Hindlimb muscle (tissue), 1 donor: ENCODE results near the gene IP6K1. TPM values are rescaled to one million over a fixed set of nuclear protein-coding genes. Genes with fewer than 3 reads are reported as not detected.
A peak's percentile ranks its signal among the peaks of the same experiment; 100 is the strongest.
"Not testable (repeated sequence)": the region's sequence is repeated elsewhere in the genome, so short reads cannot be mapped to it uniquely, and the experiment has no call there.

Experiments
- DNase-seq: peaks from one replicate; pipeline ENCODE4 v3.0.0-alpha.2; 2013
- polyA plus RNA-seq: library from polyadenylated mRNA; unstranded; fragments of 120-200 nt; gene quantifications from one replicate; pipeline ENCODE4 v1.2.1, GENCODE V29; 2013; ENCODE audit not compliant: insufficient read length

The IP6K1 gene
- polyA plus RNA-seq = 22.7 TPM

GRCh38 chr3:49786357-49787181 lies at the start of gene IP6K1:
Gene IP6K1 (minus strand): TSS chr3:49786542. CDS start chr3:49748040, 38,502 bp downstream.
- DNase-seq = peak; percentile 100

GRCh38 chr3:49831341-49831740 lies 45.0 kb upstream of the IP6K1 start:
- DNase-seq = no peak

GRCh38 chr3:49826016-49826415 lies 39.7 kb upstream of the IP6K1 start:
- no peak for DNase-seq

GRCh38 chr3:49823131-49823530 lies 36.8 kb upstream of the IP6K1 start:
- DNase-seq = not testable (repeated sequence)

GRCh38 chr3:49813497-49814174 lies 27.3 kb upstream of the IP6K1 start, which contains the start of gene UBA7:
Gene UBA7 (minus strand): TSS chr3:49813953. CDS start chr3:49813787, 166 bp downstream.
- peak; percentile 72 for DNase-seq

- DNase-seq = no peak
Observed at GRCh38 chr3:49812916-49813496, 26.7 kb upstream of the IP6K1 start.

GRCh38 chr3:49807431-49808114 lies 21.2 kb upstream of the IP6K1 start:
- DNase-seq = no peak

GRCh38 chr3:49806850-49807249 lies 20.5 kb upstream of the IP6K1 start:
- no peak for DNase-seq

- DNase-seq = peak; percentile 88
Observed at GRCh38 chr3:49805897-49806701, 19.8 kb upstream of the IP6K1 start.

- peak; percentile 94 for DNase-seq
Observed at GRCh38 chr3:49805367-49805782, 19.0 kb upstream of the IP6K1 start.

GRCh38 chr3:49804141-49805041 lies 18.0 kb upstream of the IP6K1 start:
- peak; percentile 31 for DNase-seq

- DNase-seq = peak; percentile 72
Observed at GRCh38 chr3:49803465-49804140, 17.3 kb upstream of the IP6K1 start.

- peak; percentile 90 for DNase-seq
Observed at GRCh38 chr3:49802719-49803464, 16.6 kb upstream of the IP6K1 start, which contains the start of gene INKA1. Gene INKA1 (plus strand): TSS chr3:49803261. CDS start chr3:49803393, 132 bp downstream.

GRCh38 chr3:49801160-49801559 lies 14.8 kb upstream of the IP6K1 start:
- no peak for DNase-seq

- DNase-seq = no peak
Observed at GRCh38 chr3:49799761-49800160, 13.4 kb upstream of the IP6K1 start, which contains the start of gene CDHR4. Gene CDHR4 (minus strand): TSS chr3:49799873. CDS start chr3:49799812, 61 bp downstream.

GRCh38 chr3:49799105-49799504 lies 12.8 kb upstream of the IP6K1 start:
- DNase-seq = no peak

- DNase-seq = no peak
Observed at GRCh38 chr3:49794926-49795905, 8.9 kb upstream of the IP6K1 start.

- no peak for DNase-seq
Observed at GRCh38 chr3:49794431-49794830, 8.1 kb upstream of the IP6K1 start.
